Erythroblast (primary cell): ENCODE measurements around the gene THRSP.
"Not testable (repeated sequence)": the region's sequence is repeated elsewhere in the genome, so short reads cannot be mapped to it uniquely, and the experiment has no call there.

Experiments used
- GATA1 ChIP-seq: IDR thresholded peaks from 2 replicates; pipeline ENCODE4 v1.6.1; 2011; ENCODE audit warnings: low read depth, mild to moderate bottlenecking, control low read depth, low read length, moderate library complexity
- POLR2A ChIP-seq: IDR thresholded peaks from 2 replicates; pipeline ENCODE4 v1.6.1; 2011; ENCODE audit warnings: mild to moderate bottlenecking, low read length

DNA sequence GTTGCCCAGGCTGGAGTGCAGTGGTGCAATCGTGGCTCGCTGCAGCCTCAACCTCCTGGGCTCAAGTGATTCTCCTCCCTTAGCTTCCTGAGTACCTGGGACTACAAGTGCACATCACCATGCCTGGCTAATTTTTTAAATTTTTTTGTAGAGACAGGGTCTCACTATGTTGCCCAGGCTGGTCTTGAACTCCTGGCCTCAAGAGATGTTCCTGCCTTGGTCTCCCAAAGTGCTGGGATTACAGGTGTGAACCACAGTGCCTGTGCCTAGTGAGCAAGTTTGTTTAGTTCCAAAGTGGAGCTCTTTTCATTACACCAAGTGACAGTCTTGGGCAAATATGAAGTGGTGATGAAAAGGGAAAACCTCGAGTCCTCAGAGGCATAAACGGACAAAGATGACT is 13.9 kb downstream of the THRSP start:
- TF ChIP-seq POLR2A, GATA1: not testable (repeated sequence)
